ENCODE results near the gene OGDH.

GRCh38 chr7:44595934-44596635 lies 10.3 kb upstream of the OGDH start:
- TF ChIP-seq EGR1 (IDR thresholded peaks at IDR 0.05; ENCODE audit: borderline replicate concordance in 1 of 2, low read depth in 2 of 2, low read length in 2 of 2) = no peak
- TF ChIP-seq, protein P1, sequence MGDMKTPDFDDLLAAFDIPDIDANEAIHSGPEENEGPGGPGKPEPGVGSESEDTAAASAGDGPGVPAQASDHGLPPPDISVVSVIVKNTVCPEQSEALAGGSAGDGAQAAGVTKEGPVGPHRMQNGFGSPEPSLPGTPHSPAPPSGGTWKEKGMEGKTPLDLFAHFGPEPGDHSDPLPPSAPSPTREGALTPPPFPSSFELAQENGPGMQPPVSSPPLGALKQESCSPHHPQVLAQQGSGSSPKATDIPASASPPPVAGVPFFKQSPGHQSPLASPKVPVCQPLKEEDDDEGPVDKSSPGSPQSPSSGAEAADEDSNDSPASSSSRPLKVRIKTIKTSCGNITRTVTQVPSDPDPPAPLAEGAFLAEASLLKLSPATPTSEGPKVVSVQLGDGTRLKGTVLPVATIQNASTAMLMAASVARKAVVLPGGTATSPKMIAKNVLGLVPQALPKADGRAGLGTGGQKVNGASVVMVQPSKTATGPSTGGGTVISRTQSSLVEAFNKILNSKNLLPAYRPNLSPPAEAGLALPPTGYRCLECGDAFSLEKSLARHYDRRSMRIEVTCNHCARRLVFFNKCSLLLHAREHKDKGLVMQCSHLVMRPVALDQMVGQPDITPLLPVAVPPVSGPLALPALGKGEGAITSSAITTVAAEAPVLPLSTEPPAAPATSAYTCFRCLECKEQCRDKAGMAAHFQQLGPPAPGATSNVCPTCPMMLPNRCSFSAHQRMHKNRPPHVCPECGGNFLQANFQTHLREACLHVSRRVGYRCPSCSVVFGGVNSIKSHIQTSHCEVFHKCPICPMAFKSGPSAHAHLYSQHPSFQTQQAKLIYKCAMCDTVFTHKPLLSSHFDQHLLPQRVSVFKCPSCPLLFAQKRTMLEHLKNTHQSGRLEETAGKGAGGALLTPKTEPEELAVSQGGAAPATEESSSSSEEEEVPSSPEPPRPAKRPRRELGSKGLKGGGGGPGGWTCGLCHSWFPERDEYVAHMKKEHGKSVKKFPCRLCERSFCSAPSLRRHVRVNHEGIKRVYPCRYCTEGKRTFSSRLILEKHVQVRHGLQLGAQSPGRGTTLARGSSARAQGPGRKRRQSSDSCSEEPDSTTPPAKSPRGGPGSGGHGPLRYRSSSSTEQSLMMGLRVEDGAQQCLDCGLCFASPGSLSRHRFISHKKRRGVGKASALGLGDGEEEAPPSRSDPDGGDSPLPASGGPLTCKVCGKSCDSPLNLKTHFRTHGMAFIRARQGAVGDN (IDR thresholded peaks at IDR 0.05) = no peak
- no peak for TF ChIP-seq BRCA1 (IDR thresholded peaks at IDR 0.05; ENCODE audit: low read depth, low read length)
- TF ChIP-seq PML (IDR thresholded peaks at IDR 0.05; ENCODE audit: low read length) = no peak
- TF ChIP-seq EZH2 (IDR thresholded peaks at IDR 0.05; ENCODE audit: borderline replicate concordance, control insufficient read depth, low read depth, low read length) = no peak
- no peak for TF ChIP-seq RFX5 (IDR thresholded peaks at IDR 0.05; ENCODE audit: low read depth, low read length)
- TF ChIP-seq NFIC (IDR thresholded peaks at IDR 0.05; ENCODE audit: low read depth, low read length) = no peak
- no peak for TF ChIP-seq NR2F1 (conservative IDR thresholded peaks at IDR 0.05)
- no peak for TF ChIP-seq SIN3A (IDR thresholded peaks at IDR 0.05; ENCODE audit: low read depth, low read length)
